D341Med (cell line): ENCODE measurements around the gene MAP7D1.
"Not testable (repeated sequence)": the region's sequence is repeated elsewhere in the genome, so short reads cannot be mapped to it uniquely, and the experiment has no call there.

ENCODE experiments used
- DNase-seq: peaks from one replicate; pipeline ENCODE4 v3.0.0; 2012; ENCODE audit warnings: low spot score

Gene MAP7D1

DNA sequence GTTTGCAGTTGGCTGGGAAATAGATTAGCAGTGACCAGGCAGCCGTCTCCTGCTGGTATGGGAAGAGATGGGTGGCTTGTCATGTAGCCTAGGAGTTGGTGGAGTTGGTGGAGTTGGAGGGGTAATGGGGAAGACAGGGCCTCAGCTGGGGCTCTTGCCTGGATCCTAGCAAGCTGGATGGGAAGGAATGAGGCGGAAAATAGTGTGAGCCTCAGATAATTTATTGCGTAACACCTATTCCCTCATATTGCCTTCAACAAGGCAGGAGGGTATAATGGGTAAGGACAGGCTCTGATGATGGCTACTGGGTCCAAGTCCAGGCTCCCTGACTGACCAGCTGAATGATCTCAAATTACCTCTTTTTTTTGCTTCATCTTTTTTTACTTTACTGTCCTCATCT, 12.6 kb downstream of the MAP7D1 start:
- DNase-seq, result no peak

GRCh38 chr1:36170643-36171412, 14.9 kb downstream of the MAP7D1 start:
- DNase-seq, result no peak

- DNase-seq, result no peak
Observed at GRCh38 chr1:36172017-36172747, 16.2 kb downstream of the MAP7D1 start.

- no peak for DNase-seq
Observed at GRCh38 chr1:36172983-36173382, 17.0 kb downstream of the MAP7D1 start.

DNA sequence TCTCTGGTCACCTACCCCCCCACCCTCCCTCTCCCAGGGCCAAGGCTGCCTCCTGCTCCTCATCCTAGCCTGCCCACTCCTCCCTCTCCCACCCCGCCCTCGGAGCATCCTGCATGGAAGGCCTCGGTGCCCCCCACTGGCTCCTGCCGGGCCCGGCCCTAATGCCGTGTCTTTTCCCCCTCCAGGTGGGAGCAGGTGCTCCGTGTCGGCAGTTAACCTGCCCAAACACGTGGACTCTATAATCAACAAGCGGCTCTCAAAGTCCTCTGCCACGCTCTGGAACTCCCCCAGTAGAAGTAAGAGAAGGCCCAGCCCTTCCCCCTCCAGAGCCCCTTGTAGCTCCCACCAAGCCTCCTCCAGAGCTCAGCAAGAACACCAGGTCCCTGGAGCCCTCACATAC, 18.8 kb downstream of the MAP7D1 start:
- DNase-seq, result no peak

DNA sequence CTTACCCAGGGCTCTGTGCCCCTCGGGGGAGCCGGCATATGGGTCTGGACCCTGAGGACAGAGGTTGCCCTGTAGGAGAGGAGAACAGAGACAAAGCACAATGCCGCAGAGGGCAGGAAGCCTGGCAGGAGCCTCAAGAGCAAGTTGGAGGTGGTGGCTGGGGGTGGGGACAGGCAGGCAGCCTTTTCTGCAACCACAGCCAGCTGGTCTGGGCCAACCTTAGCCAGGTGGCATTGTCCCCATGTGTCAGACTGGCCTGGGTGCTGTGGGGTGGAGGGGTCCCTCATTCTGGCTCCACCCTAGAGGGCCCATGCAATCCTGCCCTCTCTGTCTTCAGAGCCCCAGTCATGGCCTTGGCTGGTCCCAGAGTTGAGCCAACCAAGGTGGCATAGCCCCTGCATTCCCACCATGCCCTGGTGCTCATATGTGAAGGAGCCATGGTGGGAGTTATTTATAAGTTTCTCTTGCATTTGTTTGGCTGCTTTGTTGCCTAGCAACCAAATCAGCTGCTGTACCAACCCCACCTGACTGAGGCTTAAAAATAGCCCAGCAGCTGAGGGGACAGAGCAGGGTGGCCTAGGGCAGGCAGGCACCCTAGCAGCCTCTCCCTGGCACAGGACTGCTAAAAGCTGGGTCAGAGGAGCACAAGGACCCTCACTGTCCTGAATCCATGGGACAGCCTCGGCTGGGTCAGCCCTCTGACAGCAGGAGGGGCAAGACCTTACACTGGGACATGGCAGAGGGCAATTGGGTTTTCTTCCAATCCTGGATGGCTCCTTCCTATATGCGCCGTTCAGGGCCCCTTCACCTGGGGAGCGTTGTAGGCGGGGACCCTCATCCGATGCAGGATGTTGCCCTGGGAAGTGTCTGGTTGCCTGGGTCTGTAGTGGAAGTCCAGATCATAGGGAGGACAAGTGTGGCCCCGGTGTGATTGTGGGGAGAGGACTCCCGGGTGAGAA, 19.5 kb downstream of the MAP7D1 start:
- DNase-seq, result no peak

DNA sequence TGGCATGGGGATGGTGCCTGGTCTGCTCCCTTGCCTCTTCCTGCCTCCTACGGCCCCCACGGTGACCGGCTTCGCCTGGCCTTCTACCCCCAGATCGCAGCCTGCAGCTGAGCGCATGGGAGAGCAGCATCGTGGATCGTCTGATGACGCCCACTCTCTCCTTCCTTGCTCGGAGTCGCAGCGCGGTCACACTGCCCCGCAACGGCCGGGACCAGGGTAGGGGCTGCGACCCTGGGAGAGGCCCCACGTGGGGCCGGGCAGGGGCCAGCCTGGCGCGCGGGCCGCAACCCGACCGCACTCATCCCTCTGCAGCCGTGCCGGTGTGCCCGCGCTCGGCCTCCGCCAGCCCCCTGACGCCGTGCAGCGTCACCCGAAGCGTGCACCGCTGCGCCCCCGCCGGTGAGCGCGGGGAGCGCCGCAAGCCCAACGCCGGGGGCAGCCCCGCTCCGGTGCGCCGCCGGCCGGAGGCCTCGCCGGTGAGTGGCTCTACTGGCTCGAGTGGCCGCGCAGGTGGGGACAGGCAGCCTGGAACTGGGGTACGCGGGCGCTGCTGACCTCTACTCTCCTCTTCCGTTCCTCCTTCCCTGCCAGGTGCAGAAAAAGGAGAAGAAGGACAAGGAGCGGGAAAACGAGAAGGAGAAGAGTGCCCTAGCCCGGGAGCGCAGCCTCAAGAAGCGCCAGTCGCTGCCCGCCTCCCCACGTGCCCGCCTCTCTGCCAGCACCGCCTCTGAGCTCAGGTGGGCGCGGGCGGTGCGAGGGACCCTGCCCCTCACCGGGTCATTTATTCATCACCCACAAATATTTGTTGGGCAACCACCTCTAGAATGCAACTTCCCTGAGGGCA, 20.4 kb downstream of the MAP7D1 start:
- no peak for DNase-seq

DNA sequence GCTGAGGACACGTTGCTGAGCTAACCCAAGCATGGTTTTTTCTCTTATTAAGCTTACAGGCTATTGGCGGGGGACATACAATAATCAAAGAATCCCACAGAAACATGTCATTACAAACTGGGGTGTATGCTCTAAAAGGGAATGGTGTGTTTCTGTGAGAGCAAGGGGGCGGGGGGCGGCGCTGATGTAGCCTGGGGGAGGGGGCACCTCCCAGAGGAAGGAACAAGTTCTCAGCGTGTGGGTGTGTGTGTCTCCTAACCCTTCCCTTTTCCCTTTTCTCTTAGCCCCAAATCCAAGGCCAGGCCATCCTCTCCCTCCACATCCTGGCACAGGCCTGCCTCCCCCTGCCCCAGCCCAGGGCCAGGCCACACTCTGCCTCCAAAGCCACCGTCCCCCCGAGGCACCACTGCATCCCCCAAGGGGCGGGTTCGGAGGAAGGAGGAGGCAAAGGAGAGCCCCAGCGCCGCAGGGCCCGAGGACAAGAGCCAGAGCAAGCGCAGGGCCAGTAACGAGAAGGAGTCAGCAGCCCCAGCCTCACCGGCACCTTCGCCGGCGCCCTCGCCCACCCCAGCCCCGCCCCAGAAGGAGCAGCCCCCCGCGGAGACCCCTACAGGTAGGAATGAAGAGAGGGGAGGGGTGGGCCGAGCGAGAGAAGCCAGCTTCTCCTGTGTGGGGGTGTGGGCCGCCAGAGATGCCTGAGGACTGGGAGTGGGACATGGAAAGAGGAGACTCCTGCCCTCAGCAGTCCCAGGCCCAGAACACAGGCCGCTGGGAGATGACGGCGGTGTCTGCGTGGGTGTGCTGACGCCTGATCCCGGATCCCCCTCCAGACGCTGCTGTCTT, 21.9 kb downstream of the MAP7D1 start:
- DNase-seq, result peak; percentile 20

- DNase-seq, result peak; percentile 33
Observed at GRCh38 chr1:36178471-36179219, 22.7 kb downstream of the MAP7D1 start.

GRCh38 chr1:36179220-36179600, 23.2 kb downstream of the MAP7D1 start:
- DNase-seq, result no peak

DNA sequence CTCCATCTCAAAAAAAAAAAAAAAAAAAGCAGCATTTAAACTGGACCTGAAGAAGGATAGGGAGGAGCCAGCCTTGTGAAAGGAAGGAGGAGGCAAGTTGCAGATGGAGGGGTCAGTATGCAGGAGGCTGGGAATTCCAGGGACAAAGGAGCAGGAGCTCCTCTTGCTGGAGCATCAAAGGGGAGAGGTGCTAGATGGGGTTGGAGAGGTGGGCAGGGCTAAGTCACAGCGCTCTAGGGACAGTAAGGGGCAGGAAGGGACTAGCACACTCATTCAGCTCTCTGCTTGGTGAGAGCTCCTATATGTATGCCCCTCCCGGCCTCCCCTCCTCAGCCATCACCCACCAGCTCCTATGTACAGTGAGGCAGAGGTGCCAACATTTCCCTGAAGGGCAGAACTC, 26.8 kb downstream of the MAP7D1 start:
- DNase-seq, result no peak

DNA sequence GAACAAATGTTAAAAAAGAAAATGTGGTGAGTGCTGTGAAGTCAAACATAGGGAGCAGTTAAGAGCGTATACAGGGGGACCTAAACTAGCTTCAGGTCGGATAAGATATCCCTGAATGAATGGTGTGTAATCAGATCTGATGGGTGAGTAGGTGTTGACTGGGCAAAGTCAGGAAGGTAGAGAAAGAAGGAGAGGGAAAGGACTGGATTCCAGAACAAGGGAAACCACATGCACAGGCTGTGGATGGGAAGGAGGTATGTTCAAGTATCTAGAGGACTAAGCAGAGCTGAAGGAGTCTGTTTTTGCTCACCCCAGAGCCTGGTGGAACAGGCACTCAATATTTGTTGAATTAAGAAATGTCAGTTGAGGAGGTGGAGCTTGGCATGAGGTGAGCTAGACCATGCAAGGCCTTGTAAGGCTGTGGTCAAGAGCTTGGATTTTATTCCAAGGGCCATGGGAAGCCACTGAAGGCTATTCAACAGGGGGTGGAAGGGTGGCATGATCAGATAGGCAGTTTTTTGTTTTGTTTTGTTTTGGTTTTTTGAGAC, 27.4 kb downstream of the MAP7D1 start:
- no peak for DNase-seq

GRCh38 chr1:36187800-36188593, 32.0 kb downstream of the MAP7D1 start:
- DNase-seq, result peak; percentile 86

- DNase-seq, result not testable (repeated sequence)
Observed at GRCh38 chr1:36196805-36197204, 40.8 kb downstream of the MAP7D1 start.

- no peak for DNase-seq
Observed at GRCh38 chr1:36198641-36199040, 42.7 kb downstream of the MAP7D1 start.

GRCh38 chr1:36199934-36200741, 44.2 kb downstream of the MAP7D1 start:
- no peak for DNase-seq

DNA sequence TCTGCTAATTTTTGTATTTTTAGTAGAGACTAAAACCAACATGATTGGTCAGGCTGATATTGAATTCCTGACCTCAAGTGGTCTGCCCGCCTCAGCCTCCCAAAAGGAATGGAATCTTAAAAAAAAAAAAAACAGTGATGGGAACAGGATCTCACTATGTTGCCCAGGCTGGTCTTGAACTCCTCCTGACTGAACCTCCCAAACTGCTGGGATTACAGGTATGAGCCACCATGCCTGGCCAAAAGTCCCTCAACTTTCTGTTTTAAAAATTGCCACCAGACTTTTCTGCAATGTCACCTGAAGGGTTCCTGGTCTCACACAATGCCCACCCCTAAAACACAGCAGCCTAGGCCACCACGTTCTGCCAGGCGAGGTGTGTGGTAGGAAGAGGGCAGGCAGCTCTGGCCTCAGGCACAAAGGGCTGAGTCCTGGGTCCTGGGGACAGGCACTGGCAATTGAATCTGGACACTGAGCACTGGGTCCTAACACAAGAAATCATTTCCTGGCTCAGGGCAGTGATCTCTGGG, 47.1 kb downstream of the MAP7D1 start:
- DNase-seq, result no peak
